Panc1 (cell line): ENCODE measurements around the gene COQ3. TPM values are rescaled to one million over a fixed set of nuclear protein-coding genes. Genes with fewer than 3 reads are reported as not detected.

Source experiments
- ATAC-seq: fragments of 200-7000 bp; cut with Tn5 transposase; 2 replicates; pipeline ENCODE4 v1.9.1; 2020; ENCODE audit warnings: mild to moderate bottlenecking, moderate library complexity
- BruUV-seq: library from RNA; stranded (reverse); fragments of 400-500 nt; replicated peaks from 2 replicates; lab custom pipeline; 2021; lab: Mats Ljungman, UMichigan
- CTCF ChIA-PET: fragments of 300-600 bp; sonication (Branson Sonifier 250); formaldehyde crosslinking; loops from one replicate; lab custom pipeline; 2022; ENCODE audit warnings: antibody characterized with exemption; lab: Charles Lee
- POLR2A ChIA-PET: fragments of 300-600 bp; sonication (Branson Sonifier 250); formaldehyde crosslinking; loops from one replicate; lab custom pipeline; 2022; ENCODE audit warnings: antibody characterized with exemption; lab: Charles Lee
- DNase-seq: peaks from one replicate; pipeline ENCODE4 v3.0.0-alpha.2; 2010; ENCODE audit warnings: low read depth, low spot score
- H3K27ac ChIP-seq: 2 replicates; pipeline ENCODE4 v1.5.1; 2011; ENCODE audit warnings: mild to moderate bottlenecking, low read length, inconsistent platforms
- H3K27me3 ChIP-seq: fragments of 200-500 bp; sonication (Bioruptor generic); 2 replicates; pipeline ENCODE4 v1.6.0; 2014; ENCODE audit warnings: low read length, inconsistent platforms; ENCODE audit not compliant: control insufficient read depth, insufficient read depth
- H3K36me3 ChIP-seq: fragments of 200-500 bp; sonication (Bioruptor generic); 2 replicates; pipeline ENCODE4 v1.5.1; 2014; ENCODE audit warnings: inconsistent platforms, mild to moderate bottlenecking, low read length, moderate library complexity; ENCODE audit not compliant: control insufficient read depth, insufficient read depth
- H3K4me1 ChIP-seq: 2 replicates; pipeline ENCODE4 v1.5.1; 2011; ENCODE audit warnings: inconsistent platforms, mild to moderate bottlenecking, low read length, moderate library complexity; ENCODE audit not compliant: control insufficient read depth, insufficient read depth
- H3K4me3 ChIP-seq, 2 experiments: 2 replicates each; pipeline ENCODE4 v1.5.1; 2011 to 2012; ENCODE audit warnings: low read depth in 2 of 2, low read length in 2 of 2, mild to moderate bottlenecking in 2 of 2, inconsistent platforms in 1 of 2, moderate library complexity in 1 of 2
- H3K9me3 ChIP-seq: fragments of 200-500 bp; sonication (Bioruptor generic); 2 replicates; pipeline ENCODE4 v1.5.1; 2014; ENCODE audit warnings: low read depth, mild to moderate bottlenecking, inconsistent platforms, low read length, moderate library complexity; ENCODE audit not compliant: control insufficient read depth, insufficient read depth
- POLR2AphosphoS5 ChIP-seq: IDR thresholded peaks from 2 replicates; pipeline ENCODE4 v1.6.1; 2012; ENCODE audit warnings: mild to moderate bottlenecking, low read depth, low read length, moderate library complexity
- SIN3A ChIP-seq: IDR thresholded peaks from 2 replicates; pipeline ENCODE4 v1.6.1; 2012; ENCODE audit warnings: low read depth, mild to moderate bottlenecking, low read length, moderate library complexity, borderline replicate concordance; ENCODE audit not compliant: insufficient read depth
- TCF7L2 ChIP-seq: IDR thresholded peaks from 2 replicates; pipeline ENCODE4 v1.6.1; 2011; ENCODE audit warnings: mild to moderate bottlenecking, low read depth, low read length, inconsistent platforms
- in situ Hi-C: cut with HindIII; loops from 2 replicates; pipeline ENCODE4 v1.10.0; 2016; ENCODE audit warnings: low sequenced_read_pairs, low pct_unique_long_range_greater_than_20kb
- intact Hi-C: fragments of 100-400 bp; cut with micrococcal nuclease; formaldehyde crosslinking; loops from one replicate; pipeline ENCODE4 v1.10.0; 2022; ENCODE audit not compliant: unreplicated experiment
- total RNA-seq: library from RNA; stranded (reverse); gene quantifications from one replicate; pipeline ENCODE4 v1.2.1, GENCODE V29; 2021; ENCODE audit not compliant: unreplicated experiment
- TF ChIP-seq, protein P1 (sequence below): fragments of 450-650 bp; IDR thresholded peaks from 2 replicates; pipeline ENCODE4 v1.5.1; 2017; ENCODE audit warnings: mild to moderate bottlenecking
- TF ChIP-seq, protein P2 (sequence below), 2 experiments: IDR thresholded peaks; 2 replicates each; pipeline ENCODE4 v1.6.1; 2011 to 2012; ENCODE audit warnings: low read depth in 2 of 2, control low read depth in 1 of 2, low read length in 1 of 2, mild to moderate bottlenecking in 1 of 2, moderate library complexity in 1 of 2; ENCODE audit not compliant: insufficient read depth in 1 of 2

Gene COQ3
- total RNA-seq, 1 experiment from 2014 or later = 9.5 TPM

DNA sequence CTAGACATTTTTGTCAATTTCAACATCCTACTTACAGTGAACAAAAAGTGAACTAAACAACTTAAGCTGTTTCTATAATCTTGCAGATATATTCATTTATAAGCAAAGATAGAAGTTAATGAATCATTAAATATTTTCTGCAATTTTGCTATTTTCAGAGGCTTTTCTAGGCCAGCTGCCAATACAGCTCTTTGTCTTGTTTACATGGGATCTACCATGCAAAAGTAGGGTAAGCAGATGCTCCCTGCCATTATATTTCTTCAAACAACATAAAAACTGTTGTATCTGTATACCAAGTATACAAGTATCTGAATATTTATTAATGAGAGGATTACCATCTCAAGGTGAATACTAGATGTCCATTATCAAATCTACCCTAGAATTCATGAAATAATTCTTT, 15.7 kb upstream of the COQ3 start:
- no TSS peak for BruUV-seq
- DNase-seq (no peak), ATAC-seq (no peak)
- in situ Hi-C loops (no loop called here), intact Hi-C loops (no loop called here)
- H3K4me1 ChIP-seq = no peaks in the 10 kb centered on the region
- CTCF ChIA-PET = no interaction called here
- H3K27me3 ChIP-seq = no peaks in the 10 kb centered on the region
- POLR2A ChIA-PET = no interaction called here
- H3K9me3 ChIP-seq = no peaks in the 10 kb centered on the region
- H3K27ac ChIP-seq = no peak overlapping the region
- peaks cover 66% of the 10 kb centered on the region for H3K36me3 ChIP-seq
- no peak overlapping the region for H3K4me3 ChIP-seq
- TF ChIP-seq, protein P1, sequence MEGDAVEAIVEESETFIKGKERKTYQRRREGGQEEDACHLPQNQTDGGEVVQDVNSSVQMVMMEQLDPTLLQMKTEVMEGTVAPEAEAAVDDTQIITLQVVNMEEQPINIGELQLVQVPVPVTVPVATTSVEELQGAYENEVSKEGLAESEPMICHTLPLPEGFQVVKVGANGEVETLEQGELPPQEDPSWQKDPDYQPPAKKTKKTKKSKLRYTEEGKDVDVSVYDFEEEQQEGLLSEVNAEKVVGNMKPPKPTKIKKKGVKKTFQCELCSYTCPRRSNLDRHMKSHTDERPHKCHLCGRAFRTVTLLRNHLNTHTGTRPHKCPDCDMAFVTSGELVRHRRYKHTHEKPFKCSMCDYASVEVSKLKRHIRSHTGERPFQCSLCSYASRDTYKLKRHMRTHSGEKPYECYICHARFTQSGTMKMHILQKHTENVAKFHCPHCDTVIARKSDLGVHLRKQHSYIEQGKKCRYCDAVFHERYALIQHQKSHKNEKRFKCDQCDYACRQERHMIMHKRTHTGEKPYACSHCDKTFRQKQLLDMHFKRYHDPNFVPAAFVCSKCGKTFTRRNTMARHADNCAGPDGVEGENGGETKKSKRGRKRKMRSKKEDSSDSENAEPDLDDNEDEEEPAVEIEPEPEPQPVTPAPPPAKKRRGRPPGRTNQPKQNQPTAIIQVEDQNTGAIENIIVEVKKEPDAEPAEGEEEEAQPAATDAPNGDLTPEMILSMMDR = no peak
- no peak for TF ChIP-seq SIN3A
- no peak for TF ChIP-seq TCF7L2
- TF ChIP-seq, protein P2, sequence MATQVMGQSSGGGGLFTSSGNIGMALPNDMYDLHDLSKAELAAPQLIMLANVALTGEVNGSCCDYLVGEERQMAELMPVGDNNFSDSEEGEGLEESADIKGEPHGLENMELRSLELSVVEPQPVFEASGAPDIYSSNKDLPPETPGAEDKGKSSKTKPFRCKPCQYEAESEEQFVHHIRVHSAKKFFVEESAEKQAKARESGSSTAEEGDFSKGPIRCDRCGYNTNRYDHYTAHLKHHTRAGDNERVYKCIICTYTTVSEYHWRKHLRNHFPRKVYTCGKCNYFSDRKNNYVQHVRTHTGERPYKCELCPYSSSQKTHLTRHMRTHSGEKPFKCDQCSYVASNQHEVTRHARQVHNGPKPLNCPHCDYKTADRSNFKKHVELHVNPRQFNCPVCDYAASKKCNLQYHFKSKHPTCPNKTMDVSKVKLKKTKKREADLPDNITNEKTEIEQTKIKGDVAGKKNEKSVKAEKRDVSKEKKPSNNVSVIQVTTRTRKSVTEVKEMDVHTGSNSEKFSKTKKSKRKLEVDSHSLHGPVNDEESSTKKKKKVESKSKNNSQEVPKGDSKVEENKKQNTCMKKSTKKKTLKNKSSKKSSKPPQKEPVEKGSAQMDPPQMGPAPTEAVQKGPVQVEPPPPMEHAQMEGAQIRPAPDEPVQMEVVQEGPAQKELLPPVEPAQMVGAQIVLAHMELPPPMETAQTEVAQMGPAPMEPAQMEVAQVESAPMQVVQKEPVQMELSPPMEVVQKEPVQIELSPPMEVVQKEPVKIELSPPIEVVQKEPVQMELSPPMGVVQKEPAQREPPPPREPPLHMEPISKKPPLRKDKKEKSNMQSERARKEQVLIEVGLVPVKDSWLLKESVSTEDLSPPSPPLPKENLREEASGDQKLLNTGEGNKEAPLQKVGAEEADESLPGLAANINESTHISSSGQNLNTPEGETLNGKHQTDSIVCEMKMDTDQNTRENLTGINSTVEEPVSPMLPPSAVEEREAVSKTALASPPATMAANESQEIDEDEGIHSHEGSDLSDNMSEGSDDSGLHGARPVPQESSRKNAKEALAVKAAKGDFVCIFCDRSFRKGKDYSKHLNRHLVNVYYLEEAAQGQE (IDR thresholded peaks at IDR 0.05; ENCODE audit: insufficient read depth in 1 of 2, low read depth in 2 of 2, low read length in 1 of 2) = no peak
- TF ChIP-seq POLR2AphosphoS5 = no peak

DNA sequence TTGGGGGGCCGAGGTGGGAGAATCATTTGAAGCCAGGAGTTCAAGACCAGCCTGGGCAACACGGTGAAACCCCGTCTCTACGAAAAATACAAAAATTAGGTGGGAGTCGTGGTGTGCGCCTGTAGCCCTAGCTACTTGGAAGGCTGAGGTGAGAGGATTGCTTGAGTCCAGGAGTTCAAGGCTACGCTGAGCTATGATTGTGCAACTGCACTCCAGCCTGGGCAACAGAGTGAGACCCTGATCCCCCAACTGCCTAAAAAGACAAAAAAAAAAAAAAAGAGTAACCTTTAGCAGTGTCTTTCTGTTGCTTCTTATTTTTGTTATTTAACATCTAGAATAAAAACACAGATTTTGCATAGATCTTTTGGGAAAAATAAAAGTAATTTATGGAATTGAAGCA, 13.1 kb upstream of the COQ3 start:
- H3K4me1 ChIP-seq = no peaks in the 10 kb centered on the region
- no peak for TF ChIP-seq TCF7L2
- TF ChIP-seq, protein P2 (IDR thresholded peaks at IDR 0.05; ENCODE audit: insufficient read depth in 1 of 2, low read depth in 2 of 2, low read length in 1 of 2) = no peak
- no peak for TF ChIP-seq POLR2AphosphoS5
- no peak for TF ChIP-seq SIN3A
- TF ChIP-seq, protein P1 = no peak
- H3K36me3 ChIP-seq = peaks cover 81% of the 10 kb centered on the region
- ChIA-PET POLR2A (no interaction called here), CTCF (no interaction called here)
- no TSS peak for BruUV-seq
- no peak overlapping the region for H3K27ac ChIP-seq
- H3K27me3 ChIP-seq = no peaks in the 10 kb centered on the region
- no peaks in the 10 kb centered on the region for H3K9me3 ChIP-seq
- intact Hi-C loops = no loop called here
- in situ Hi-C loops = no loop called here
- ATAC-seq (no peak), DNase-seq (no peak)
- H3K4me3 ChIP-seq = no peak overlapping the region
